Uterus (tissue), 2 donors: ENCODE measurements around the gene CCDC179.

ENCODE experiments used
- POLR2A ChIP-seq, 2 donors: fragments of 450-650 bp; IDR thresholded peaks; one replicate each; pipeline ENCODE4 v1.6.1; 2016; ENCODE audit warnings: antibody characterized with exemption in 2 of 2, mild to moderate bottlenecking in 1 of 2, moderate library complexity in 1 of 2
- TF ChIP-seq, protein P1 (sequence below), 4 experiments: fragments of 200-600 bp in 2 of 4; fragments of 450-650 bp in 2 of 4; sonication (generic) in 2 of 4; IDR thresholded peaks; one replicate each; pipeline ENCODE4 v1.5.1; 2016 to 2019; ENCODE audit warnings: antibody characterized with exemption in 4 of 4, mild to moderate bottlenecking in 2 of 4, moderate library complexity in 1 of 4

GRCh38 chr11:22800482-22800881 lies 59.8 kb downstream of the CCDC179 start:
- TF ChIP-seq, protein P1, sequence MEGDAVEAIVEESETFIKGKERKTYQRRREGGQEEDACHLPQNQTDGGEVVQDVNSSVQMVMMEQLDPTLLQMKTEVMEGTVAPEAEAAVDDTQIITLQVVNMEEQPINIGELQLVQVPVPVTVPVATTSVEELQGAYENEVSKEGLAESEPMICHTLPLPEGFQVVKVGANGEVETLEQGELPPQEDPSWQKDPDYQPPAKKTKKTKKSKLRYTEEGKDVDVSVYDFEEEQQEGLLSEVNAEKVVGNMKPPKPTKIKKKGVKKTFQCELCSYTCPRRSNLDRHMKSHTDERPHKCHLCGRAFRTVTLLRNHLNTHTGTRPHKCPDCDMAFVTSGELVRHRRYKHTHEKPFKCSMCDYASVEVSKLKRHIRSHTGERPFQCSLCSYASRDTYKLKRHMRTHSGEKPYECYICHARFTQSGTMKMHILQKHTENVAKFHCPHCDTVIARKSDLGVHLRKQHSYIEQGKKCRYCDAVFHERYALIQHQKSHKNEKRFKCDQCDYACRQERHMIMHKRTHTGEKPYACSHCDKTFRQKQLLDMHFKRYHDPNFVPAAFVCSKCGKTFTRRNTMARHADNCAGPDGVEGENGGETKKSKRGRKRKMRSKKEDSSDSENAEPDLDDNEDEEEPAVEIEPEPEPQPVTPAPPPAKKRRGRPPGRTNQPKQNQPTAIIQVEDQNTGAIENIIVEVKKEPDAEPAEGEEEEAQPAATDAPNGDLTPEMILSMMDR (IDR thresholded peaks at IDR 0.05), result no peak
- no peak for TF ChIP-seq POLR2A (IDR thresholded peaks at IDR 0.05)
